ENCODE measurements around the gene B4GALT1.

The B4GALT1 gene

GRCh38 chr9:33167084-33167971 lies at the start of gene B4GALT1:
Gene B4GALT1 (minus strand): TSS chr9:33167336. CDS start chr9:33167169, 167 bp downstream.
- intact Hi-C loops (cut with DNase I): loop anchor here (5.0 kb wide), 2 partner anchors 85 to 95 kb away; partner anchors contain the start of gene BAG1
- peak; percentile 69 to 96 (median 82) for DNase-seq

GRCh38 chr9:33211695-33212393 lies 44.7 kb upstream of the B4GALT1 start:
- no peak for DNase-seq
- intact Hi-C loops (cut with DNase I): no loop called here

- intact Hi-C loops (cut with DNase I): no loop called here
- no peak for DNase-seq
These were observed 43.0 kb upstream of the B4GALT1 start for GRCh38 chr9:33210006-33210715.

- intact Hi-C loops (cut with DNase I): no loop called here
- no peak for DNase-seq
These were observed 42.3 kb upstream of the B4GALT1 start for GRCh38 chr9:33209394-33209793.

- intact Hi-C loops (cut with DNase I): no loop called here
- DNase-seq: no peak
These were observed 35.5 kb upstream of the B4GALT1 start for GRCh38 chr9:33202552-33203201.

GRCh38 chr9:33202018-33202417 lies 34.9 kb upstream of the B4GALT1 start:
- no peak for DNase-seq
- intact Hi-C loops (cut with DNase I): no loop called here

- no peak for DNase-seq
- intact Hi-C loops (cut with DNase I): no loop called here
These were observed 31.0 kb upstream of the B4GALT1 start for GRCh38 chr9:33198165-33198564.

- no peak for DNase-seq
- intact Hi-C loops (cut with DNase I): no loop called here
These were observed 30.4 kb upstream of the B4GALT1 start for GRCh38 chr9:33197279-33198152.

- no peak for DNase-seq
- intact Hi-C loops (cut with DNase I): no loop called here
These were observed 29.6 kb upstream of the B4GALT1 start for GRCh38 chr9:33196736-33197135.

GRCh38 chr9:33193818-33194217 lies 26.7 kb upstream of the B4GALT1 start:
- no peak for DNase-seq
- intact Hi-C loops (cut with DNase I): no loop called here

- DNase-seq: no peak
- intact Hi-C loops (cut with DNase I): no loop called here
These were observed 25.5 kb upstream of the B4GALT1 start for GRCh38 chr9:33192493-33193255.

- no peak for DNase-seq
- intact Hi-C loops (cut with DNase I): no loop called here
These were observed 23.0 kb upstream of the B4GALT1 start for GRCh38 chr9:33190021-33190705.

- intact Hi-C loops (cut with DNase I): no loop called here
- no peak for DNase-seq
These were observed 22.2 kb upstream of the B4GALT1 start for GRCh38 chr9:33189331-33189791.

GRCh38 chr9:33188711-33189110 lies 21.6 kb upstream of the B4GALT1 start:
- intact Hi-C loops (cut with DNase I): no loop called here
- no peak for DNase-seq

- no peak for DNase-seq
- intact Hi-C loops (cut with DNase I): no loop called here
These were observed 20.5 kb upstream of the B4GALT1 start for GRCh38 chr9:33187519-33188218.

GRCh38 chr9:33186457-33187168 lies 19.5 kb upstream of the B4GALT1 start:
- intact Hi-C loops (cut with DNase I): no loop called here
- DNase-seq: no peak

GRCh38 chr9:33185858-33186257 lies 18.7 kb upstream of the B4GALT1 start:
- intact Hi-C loops (cut with DNase I): no loop called here

More at GRCh38 chr9:33185858-33186257, 18.7 kb upstream of the B4GALT1 start:
- DNase-seq: no peak
